ENCODE results near the gene PMIS2.

DNA sequence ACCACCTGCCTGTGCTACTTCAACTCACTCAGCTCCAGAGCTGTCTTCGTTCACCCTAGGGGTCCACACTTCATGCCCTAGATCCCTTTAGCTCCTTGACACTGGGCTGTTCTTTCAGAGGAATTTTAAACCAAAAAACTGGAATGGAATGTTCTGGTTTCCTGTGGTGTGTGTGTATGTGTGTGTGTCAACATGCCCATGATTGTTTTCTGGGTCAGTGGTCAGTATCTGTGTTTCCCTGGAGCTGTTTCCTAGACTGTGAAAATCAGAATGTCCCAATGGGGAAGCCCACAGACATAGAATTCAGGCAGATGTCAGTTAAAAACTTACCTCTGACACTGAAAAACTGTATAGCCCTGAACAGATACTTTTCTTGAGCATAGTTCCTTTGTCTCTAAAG lies 1.3 kb downstream of the PMIS2 start:
- TF ChIP-seq RFX5 (IDR thresholded peaks at IDR 0.05; ENCODE audit: borderline replicate concordance, low read depth, low read length) (no peak), USF2 (IDR thresholded peaks at IDR 0.05; ENCODE audit: low read length) (no peak), PHF8 (conservative IDR thresholded peaks at IDR 0.05; ENCODE audit: low read depth, low read length) (no peak)
